DND-41 (cell line): ENCODE measurements around the gene C4orf33.

ENCODE experiments used
- CTCF ChIP-seq: IDR thresholded peaks from 2 replicates; pipeline ENCODE4 v1.5.1; 2012; ENCODE audit warnings: borderline replicate concordance, low read length, moderate library complexity, mild to moderate bottlenecking; ENCODE audit not compliant: poor library complexity, severe bottlenecking; ENCODE audit errors: extremely low read depth
- EZH2 ChIP-seq: IDR thresholded peaks from 3 replicates; pipeline ENCODE4 v1.6.1; 2012; ENCODE audit warnings: borderline replicate concordance, low read depth, mild to moderate bottlenecking, moderate library complexity, low read length, inconsistent platforms; ENCODE audit not compliant: severe bottlenecking

DNA sequence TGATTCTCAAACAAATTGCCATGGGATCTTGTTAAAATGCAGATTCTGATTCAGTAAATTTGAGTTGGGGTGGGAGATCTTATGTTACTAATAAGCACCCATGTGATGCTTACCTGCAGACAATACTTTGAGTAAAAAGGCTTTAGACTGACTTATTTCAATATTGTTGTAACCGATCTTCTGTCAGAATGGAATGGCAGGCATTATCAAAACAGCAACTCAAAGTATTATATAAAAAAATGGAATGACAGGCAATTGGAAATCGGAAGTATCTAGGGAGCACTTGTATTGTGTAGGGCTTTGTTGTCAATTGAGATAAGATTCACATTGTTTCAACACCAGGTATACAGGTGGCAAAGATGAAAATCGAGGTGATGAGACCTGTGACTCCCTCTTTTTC is 67.5 kb downstream of the C4orf33 start:
- TF ChIP-seq CTCF: no peak
- TF ChIP-seq EZH2: no peak
